Thymus (tissue), 11 donors: ENCODE data around the gene ANO6. TPM values are rescaled to one million over a fixed set of nuclear protein-coding genes. Genes with fewer than 3 reads are reported as not detected.

Experiments
- DNase-seq, 9 donors: peaks; one replicate each; pipeline ENCODE4 v3.0.0-alpha.2; 2013; ENCODE audit warnings: low spot score in 9 of 9, low read depth in 6 of 9, missing footprints in 1 of 9
- H3K27ac ChIP-seq, 2 donors: one replicate each; pipeline ENCODE4 v1.5.1; 2013; ENCODE audit warnings: control low read depth in 1 of 2, low read depth in 1 of 2, low read length in 1 of 2, mild to moderate bottlenecking in 1 of 2, moderate library complexity in 1 of 2
- H3K27me3 ChIP-seq, 2 donors: one replicate each; pipeline ENCODE4 v1.5.1; 2013; ENCODE audit warnings: low read length in 1 of 2; ENCODE audit not compliant: control insufficient read depth in 2 of 2, insufficient read depth in 1 of 2
- H3K36me3 ChIP-seq, 2 donors: one replicate each; pipeline ENCODE4 v1.5.1; 2013; ENCODE audit warnings: low read length in 1 of 2, mild to moderate bottlenecking in 1 of 2, moderate library complexity in 1 of 2; ENCODE audit not compliant: control insufficient read depth in 2 of 2, insufficient read depth in 2 of 2
- H3K4me1 ChIP-seq, 2 donors: one replicate each; pipeline ENCODE4 v1.5.1; 2013; ENCODE audit warnings: low read length in 2 of 2; ENCODE audit not compliant: control insufficient read depth in 2 of 2, insufficient read depth in 2 of 2
- H3K4me3 ChIP-seq, 2 donors: one replicate each; pipeline ENCODE4 v1.5.1; 2013; ENCODE audit warnings: low read length in 2 of 2, control low read depth in 1 of 2, mild to moderate bottlenecking in 1 of 2
- H3K9me3 ChIP-seq, 2 donors: one replicate each; pipeline ENCODE4 v1.5.1; 2013; ENCODE audit warnings: low read length in 1 of 2, mild to moderate bottlenecking in 1 of 2; ENCODE audit not compliant: control insufficient read depth in 2 of 2, insufficient read depth in 1 of 2
- WGBS: extraction: QIAGEN DNeasy Blood & Tissue Kit; methylation state at CpG from one replicate; pipeline ENCODE4 v1.1.7; 2013; 5-methylcytosine and 5-hydroxymethylcytosine counted together
- polyA plus RNA-seq: library from polyadenylated mRNA; stranded (reverse); fragments of 200-250 nt; gene quantifications from one replicate; pipeline ENCODE4 v1.2.3, GENCODE V29; 2013
- total RNA-seq: library from RNA; stranded (reverse); fragments of 120-200 nt; gene quantifications from one replicate; pipeline ENCODE4 v1.2.4, GENCODE V29; 2013
- donor health status: healthy.

The ANO6 gene
- total and polyA plus RNA-seq, 2 donors, result 11.6 to 33.1 TPM

- WGBS, result 70% methylated on average over 4 of the region's 4 CpGs
- Histone ChIP-seq H3K27me3 (no peaks in the 10 kb centered on the region), H3K4me1 (peaks cover 3 to 4% of the 10 kb centered on the region in 2 donors), H3K9me3 (no peaks in the 10 kb centered on the region), H3K27ac (no peak overlapping the region), H3K4me3 (no peak overlapping the region), H3K36me3 (peaks cover 0 to 9% of the 10 kb centered on the region in 2 donors)
- DNase-seq, result no peak
Observed at GRCh38 chr12:45324391-45324790, 108.5 kb downstream of the ANO6 start.

GRCh38 chr12:45326358-45326975 lies 110.6 kb downstream of the ANO6 start:
- no peak overlapping the region for H3K27ac ChIP-seq

GRCh38 chr12:45327823-45328383 lies 112.0 kb downstream of the ANO6 start:
- Histone ChIP-seq H3K4me3 (no peak overlapping the region), H3K9me3 (no peaks in the 10 kb centered on the region), H3K36me3 (peaks cover 5 to 14% of the 10 kb centered on the region in 2 donors), H3K27ac (no peak overlapping the region), H3K27me3 (no peaks in the 10 kb centered on the region), H3K4me1 (peaks cover 3 to 4% of the 10 kb centered on the region in 2 donors)
- 91% methylated on average over 2 of the region's 2 CpGs for WGBS
- DNase-seq, result no peak

More at GRCh38 chr12:45326358-45326975, 110.6 kb downstream of the ANO6 start:
- WGBS, result 98% methylated on average over 3 of the region's 3 CpGs
- Histone ChIP-seq H3K4me1 (peaks cover 3 to 4% of the 10 kb centered on the region in 2 donors), H3K4me3 (no peak overlapping the region), H3K27me3 (no peaks in the 10 kb centered on the region), H3K36me3 (peaks cover 0 to 10% of the 10 kb centered on the region in 2 donors), H3K9me3 (no peaks in the 10 kb centered on the region)
- DNase-seq, result no peak

GRCh38 chr12:45329238-45329637 lies 113.3 kb downstream of the ANO6 start:
- WGBS, result 98% methylated on average over 1 of the region's 1 CpG

GRCh38 chr12:45329702-45330101 lies 113.8 kb downstream of the ANO6 start:
- WGBS, result 98% methylated on average over 1 of the region's 1 CpG
- no peaks in the 10 kb centered on the region for H3K27me3 ChIP-seq
- H3K9me3 ChIP-seq, result no peaks in the 10 kb centered on the region
- peaks cover 3 to 4% of the 10 kb centered on the region in 2 donors for H3K4me1 ChIP-seq
- no peak for DNase-seq
- no peak overlapping the region for H3K4me3 ChIP-seq
- H3K36me3 ChIP-seq, result peaks cover 5 to 22% of the 10 kb centered on the region in 2 donors
- no peak overlapping the region for H3K27ac ChIP-seq

More at GRCh38 chr12:45329238-45329637, 113.3 kb downstream of the ANO6 start:
- Histone ChIP-seq H3K4me3 (no peak overlapping the region), H3K9me3 (no peaks in the 10 kb centered on the region), H3K27me3 (no peaks in the 10 kb centered on the region), H3K36me3 (peaks cover 5 to 17% of the 10 kb centered on the region in 2 donors), H3K4me1 (peaks cover 3 to 4% of the 10 kb centered on the region in 2 donors), H3K27ac (no peak overlapping the region)
- no peak for DNase-seq

GRCh38 chr12:45331552-45331951 lies 115.7 kb downstream of the ANO6 start:
- 83% methylated on average over 2 of the region's 2 CpGs for WGBS
- H3K27me3 ChIP-seq, result no peaks in the 10 kb centered on the region
- H3K36me3 ChIP-seq, result peaks cover 5 to 22% of the 10 kb centered on the region in 2 donors
- peaks cover under 1 to 4% of the 10 kb centered on the region in 2 donors for H3K4me1 ChIP-seq
- H3K27ac ChIP-seq, result no peak overlapping the region
- DNase-seq, result no peak
- no peaks in the 10 kb centered on the region for H3K9me3 ChIP-seq
- no peak overlapping the region for H3K4me3 ChIP-seq

- peaks cover 5 to 22% of the 10 kb centered on the region in 2 donors for H3K36me3 ChIP-seq
- H3K4me1 ChIP-seq, result peaks cover 0 to 3% of the 10 kb centered on the region in 2 donors
- WGBS, result 99% methylated on average over 1 of the region's 1 CpG
- H3K27ac ChIP-seq, result no peak overlapping the region
- no peak for DNase-seq
- no peaks in the 10 kb centered on the region for H3K27me3 ChIP-seq
- H3K9me3 ChIP-seq, result no peaks in the 10 kb centered on the region
- no peak overlapping the region for H3K4me3 ChIP-seq
Observed at GRCh38 chr12:45334396-45334795, 118.5 kb downstream of the ANO6 start.

- Histone ChIP-seq H3K27ac (no peak overlapping the region), H3K36me3 (peaks cover 5 to 22% of the 10 kb centered on the region in 2 donors), H3K9me3 (no peaks in the 10 kb centered on the region), H3K27me3 (no peaks in the 10 kb centered on the region), H3K4me1 (peaks cover 0 to 3% of the 10 kb centered on the region in 2 donors), H3K4me3 (no peak overlapping the region)
- 98% methylated on average over 2 of the region's 2 CpGs for WGBS
- DNase-seq, result no peak
Observed at GRCh38 chr12:45336331-45336730, 120.4 kb downstream of the ANO6 start.

GRCh38 chr12:45336762-45337596 lies 121.1 kb downstream of the ANO6 start:
- no peaks in the 10 kb centered on the region for H3K27me3 ChIP-seq
- no peak overlapping the region for H3K4me3 ChIP-seq
- H3K36me3 ChIP-seq, result peaks cover 5 to 23% of the 10 kb centered on the region in 2 donors
- peaks cover 0 to 3% of the 10 kb centered on the region in 2 donors for H3K4me1 ChIP-seq
- H3K27ac ChIP-seq, result no peak overlapping the region
- DNase-seq, result no peak
- WGBS, result 97% methylated on average over 3 of the region's 3 CpGs
- H3K9me3 ChIP-seq, result no peaks in the 10 kb centered on the region
